Measurements from ENCODE around the gene CLTA.
"Not testable (repeated sequence)": the region's sequence is repeated elsewhere in the genome, so short reads cannot be mapped to it uniquely, and the experiment has no call there.

CLTA gene

DNA sequence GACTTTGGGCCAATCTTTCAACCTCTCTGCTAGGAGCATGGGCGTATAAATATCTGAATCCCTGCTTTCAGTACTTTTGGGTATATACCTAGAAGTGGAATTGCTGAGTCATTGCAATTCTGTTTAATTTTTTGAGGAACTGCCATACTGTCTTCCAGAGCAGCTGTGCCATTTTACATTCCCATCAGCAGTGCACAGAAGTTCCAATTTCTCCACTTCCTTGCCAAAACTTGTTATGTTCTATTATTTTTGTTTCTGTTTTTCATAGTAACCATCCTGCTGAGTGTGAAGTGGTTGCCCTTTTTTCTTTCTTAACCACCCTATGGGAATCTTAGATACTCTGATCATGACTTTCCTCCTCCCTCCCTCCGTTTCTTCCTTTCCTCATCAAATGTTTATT, 32.6 kb upstream of the CLTA start:
- no peak for DNase-seq (ENCODE audit: low read depth in 4 of 4, low spot score in 1 of 4)

DNA sequence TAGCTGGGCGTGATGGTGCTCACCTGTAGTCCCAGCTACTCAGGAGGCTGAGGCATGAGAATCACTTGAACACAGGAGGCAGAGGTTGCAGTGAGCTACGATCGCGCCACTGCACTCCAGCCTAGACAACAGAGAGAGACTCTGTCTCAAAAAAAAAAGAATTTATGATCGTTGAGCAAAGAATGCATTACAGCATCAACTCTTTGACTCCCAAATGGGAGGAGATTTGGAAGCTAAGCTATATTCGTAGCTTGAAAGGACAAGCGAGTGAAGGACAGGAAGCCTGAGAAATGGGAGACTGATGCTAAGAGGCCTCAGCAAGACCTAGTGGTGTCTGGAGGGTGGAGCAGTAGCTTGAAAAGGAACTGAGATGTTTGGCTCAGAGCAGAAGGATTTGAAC, 31.8 kb upstream of the CLTA start:
- DNase-seq (ENCODE audit: low read depth in 4 of 4, low spot score in 1 of 4), result no peak

- DNase-seq (ENCODE audit: low read depth in 4 of 4, low spot score in 1 of 4), result not testable (repeated sequence)
Observed at GRCh38 chr9:36159509-36159908, 31.2 kb upstream of the CLTA start.

DNA sequence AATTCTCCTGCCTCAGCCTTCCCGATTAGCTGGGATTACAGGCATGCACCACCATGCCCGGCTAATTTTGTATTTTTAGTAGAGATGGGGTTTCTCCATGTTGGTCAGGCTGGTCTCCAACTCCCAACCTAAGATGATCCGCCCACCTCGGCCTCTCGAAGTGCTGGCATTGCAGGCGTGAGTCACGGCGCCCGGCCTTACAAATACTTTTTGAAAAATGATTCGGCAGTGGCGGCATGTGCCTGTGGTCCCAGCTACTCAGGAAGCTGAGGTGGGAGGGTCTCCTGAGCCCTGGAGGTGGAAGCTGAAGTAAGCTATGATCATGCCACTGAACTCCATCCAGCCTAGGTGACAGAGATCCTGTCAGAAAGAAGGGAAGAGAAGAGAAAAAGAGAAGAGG, 30.6 kb upstream of the CLTA start:
- not testable (repeated sequence) for DNase-seq (ENCODE audit: low read depth in 4 of 4, low spot score in 1 of 4)

DNA sequence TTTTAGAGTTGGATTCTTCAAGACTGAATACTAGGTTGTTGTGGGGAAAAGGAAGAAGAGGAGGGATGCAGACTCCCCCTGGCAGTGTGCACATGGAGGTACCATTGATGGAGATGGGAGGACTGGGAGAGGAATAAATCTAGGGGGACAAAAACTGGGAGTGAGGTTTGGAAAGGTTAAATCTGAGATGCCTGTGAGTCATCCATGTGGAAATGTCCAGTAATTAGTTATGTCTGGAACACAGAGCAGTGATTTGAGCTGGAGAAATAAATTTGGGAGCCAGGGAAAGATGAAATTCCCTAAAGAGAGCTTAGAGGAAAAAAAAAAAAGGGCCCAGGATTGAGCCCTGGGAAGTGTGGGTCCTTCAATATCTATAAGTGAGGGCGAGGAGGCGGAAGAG, 29.5 kb upstream of the CLTA start:
- DNase-seq (ENCODE audit: low read depth in 4 of 4, low spot score in 1 of 4), result no peak

DNA sequence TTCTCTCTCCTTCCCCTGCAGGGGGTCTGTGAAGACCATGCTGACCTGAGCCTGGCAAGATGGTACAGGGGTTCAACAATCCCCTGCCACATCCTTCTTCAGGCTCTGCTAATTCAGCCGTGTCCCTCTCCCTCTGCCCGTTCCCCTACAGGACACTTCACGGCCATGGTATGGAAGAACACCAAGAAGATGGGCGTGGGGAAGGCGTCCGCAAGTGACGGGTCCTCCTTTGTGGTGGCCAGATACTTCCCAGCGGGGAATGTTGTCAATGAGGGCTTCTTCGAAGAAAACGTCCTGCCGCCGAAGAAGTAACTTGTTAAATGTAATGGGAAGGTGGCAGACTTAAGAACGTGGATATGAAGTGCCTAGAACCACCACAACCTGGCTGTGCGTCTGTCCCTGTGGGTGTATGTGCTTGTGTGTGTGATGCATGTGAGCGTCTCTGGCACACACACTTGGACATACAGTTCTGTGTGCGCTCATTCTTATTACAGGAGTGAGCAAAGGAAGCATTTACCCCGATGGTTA, 28.4 kb upstream of the CLTA start:
- DNase-seq (ENCODE audit: low read depth in 4 of 4, low spot score in 1 of 4), result no peak

- no peak for DNase-seq (ENCODE audit: low read depth in 4 of 4, low spot score in 1 of 4)
Observed at GRCh38 chr9:36163049-36163785, 27.5 kb upstream of the CLTA start.

DNA sequence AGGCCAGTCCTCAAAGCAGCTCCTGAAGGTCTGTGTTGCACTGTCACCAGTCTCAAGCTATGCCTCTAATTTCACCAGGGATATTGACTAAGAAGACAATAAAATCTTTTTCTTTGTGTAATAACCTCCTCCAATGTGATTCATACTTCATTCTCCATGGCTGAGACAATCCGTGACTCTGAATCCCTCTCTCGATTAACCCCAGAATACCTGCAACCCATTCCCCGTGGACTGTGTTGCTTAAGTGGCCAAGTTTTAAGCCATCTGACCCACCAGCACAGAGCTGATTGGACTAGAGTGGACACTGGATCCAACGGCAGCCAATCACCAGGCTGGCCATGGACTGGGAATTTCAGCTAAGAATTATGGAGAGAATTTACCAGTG, 26.9 kb upstream of the CLTA start:
- no peak for DNase-seq (ENCODE audit: low read depth in 4 of 4, low spot score in 1 of 4)

DNA sequence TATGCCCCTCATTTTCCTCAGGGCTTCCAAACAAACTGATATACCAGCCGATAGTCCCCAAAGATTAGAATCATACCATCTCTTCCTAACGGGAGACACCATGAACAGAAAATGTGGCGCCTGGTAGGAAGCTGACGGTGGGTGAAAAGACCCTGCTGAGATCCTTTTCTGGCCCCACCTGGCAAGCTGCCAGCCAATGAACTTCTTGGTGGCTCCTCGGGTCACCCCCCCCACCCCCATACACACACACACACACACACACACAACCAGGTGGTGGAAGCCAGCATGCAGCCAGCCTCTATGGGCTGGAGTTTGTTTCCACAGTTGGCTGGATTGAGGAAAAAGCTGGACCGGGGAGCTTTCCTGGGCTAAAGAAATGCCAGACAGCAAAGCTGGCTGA, 26.3 kb upstream of the CLTA start:
- DNase-seq (ENCODE audit: low read depth in 4 of 4, low spot score in 1 of 4), result no peak

- DNase-seq (ENCODE audit: low read depth in 4 of 4, low spot score in 1 of 4), result no peak
Observed at GRCh38 chr9:36164989-36165388, 25.7 kb upstream of the CLTA start.

GRCh38 chr9:36165826-36166167, 24.9 kb upstream of the CLTA start:
- DNase-seq (ENCODE audit: low read depth in 4 of 4, low spot score in 1 of 4), result no peak

- DNase-seq (ENCODE audit: low read depth in 4 of 4, low spot score in 1 of 4), result peak; percentile 61 to 81 (median 71)
Observed at GRCh38 chr9:36166168-36166927, 24.4 kb upstream of the CLTA start.

GRCh38 chr9:36169166-36169565, 21.6 kb upstream of the CLTA start, which contains the start of gene CCIN:
TSS of gene CCIN (plus strand) at chr9:36169388. CDS start at chr9:36169503, 115 bp downstream.
- no peak for DNase-seq (ENCODE audit: low read depth in 4 of 4, low spot score in 1 of 4)

- DNase-seq (ENCODE audit: low read depth in 4 of 4, low spot score in 1 of 4), result no peak
Observed at GRCh38 chr9:36169708-36170107, 21.0 kb upstream of the CLTA start.

- no peak for DNase-seq (ENCODE audit: low read depth in 4 of 4, low spot score in 1 of 4)
Observed at GRCh38 chr9:36170531-36170930, 20.2 kb upstream of the CLTA start.

GRCh38 chr9:36173861-36174260, 16.9 kb upstream of the CLTA start:
- no peak for DNase-seq (ENCODE audit: low read depth in 4 of 4, low spot score in 1 of 4)

- DNase-seq (ENCODE audit: low read depth in 4 of 4, low spot score in 1 of 4), result no peak
Observed at GRCh38 chr9:36174271-36174670, 16.4 kb upstream of the CLTA start.

- no peak for DNase-seq (ENCODE audit: low read depth in 4 of 4, low spot score in 1 of 4)
Observed at GRCh38 chr9:36174731-36175130, 16.0 kb upstream of the CLTA start.

DNA sequence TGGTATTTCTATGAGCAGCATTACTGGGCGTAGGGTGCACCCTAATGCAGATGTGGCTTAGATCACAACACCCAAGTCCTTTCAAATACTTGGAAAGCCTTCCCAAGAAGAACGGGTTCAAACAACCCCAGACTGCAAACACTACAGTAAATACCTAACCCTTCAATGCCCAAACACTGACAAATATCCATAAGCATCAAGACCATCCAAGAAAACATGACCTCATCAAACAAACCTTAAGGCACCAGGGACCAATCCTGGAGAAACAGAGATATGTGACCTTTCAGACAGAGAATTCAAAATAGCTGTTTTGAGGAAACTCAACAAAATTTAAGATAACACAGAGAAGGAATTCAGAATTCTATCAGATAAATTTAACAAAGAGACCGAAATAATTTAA, 15.5 kb upstream of the CLTA start:
- DNase-seq (ENCODE audit: low read depth in 4 of 4, low spot score in 1 of 4), result not testable (repeated sequence)

DNA sequence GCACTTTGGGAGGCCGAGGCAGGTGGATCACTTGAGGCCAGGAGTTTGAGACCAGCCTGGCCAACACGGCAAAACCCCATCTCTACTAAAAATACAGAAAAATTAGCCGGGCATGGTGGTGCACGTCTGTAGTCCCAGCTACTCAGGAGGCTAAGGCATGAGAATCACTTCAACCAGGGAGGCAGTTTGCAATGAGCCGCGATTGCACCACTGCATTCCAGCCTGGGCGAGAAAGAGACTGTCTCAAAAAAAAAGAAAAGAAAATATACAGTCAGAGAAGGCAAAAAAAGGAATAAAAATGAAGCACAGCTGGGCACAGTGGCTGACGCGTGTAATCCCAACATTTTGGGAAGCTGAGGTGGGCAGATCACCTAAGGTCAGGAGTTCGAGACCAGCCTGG, 14.2 kb upstream of the CLTA start:
- not testable (repeated sequence) for DNase-seq (ENCODE audit: low read depth in 4 of 4, low spot score in 1 of 4)

- no peak for DNase-seq (ENCODE audit: low read depth in 4 of 4, low spot score in 1 of 4)
Observed at GRCh38 chr9:36177571-36177970, 13.2 kb upstream of the CLTA start.

DNA sequence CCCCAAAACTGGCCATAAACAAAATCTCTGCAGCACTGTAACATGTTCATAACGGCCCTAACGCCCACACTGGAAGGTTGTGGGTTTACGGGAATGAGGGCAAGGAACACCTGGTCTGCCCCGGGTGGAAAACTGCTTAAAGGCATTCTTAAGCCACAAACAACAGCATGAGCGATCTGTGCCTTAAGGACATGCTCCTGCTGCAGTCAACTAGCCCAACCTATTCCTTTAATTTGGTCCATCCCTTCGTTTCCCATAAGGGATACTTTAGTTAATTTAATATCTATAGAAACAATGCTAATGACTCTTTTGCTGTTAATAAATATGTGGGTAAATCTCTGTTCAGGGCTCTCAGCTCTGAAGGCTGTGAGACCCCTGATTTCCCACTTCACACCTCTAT, 10.5 kb upstream of the CLTA start:
- DNase-seq (ENCODE audit: low read depth in 4 of 4, low spot score in 1 of 4), result not testable (repeated sequence)

All from stimulated activated CD4-positive, alpha-beta T cell treated with anti-CD3 and anti-CD28 coated beads, Interleukin-1b, Interleukin-23, amount 100 ng/mL, for 24 hours (primary cell).